Cerebellar cortex (tissue), 1 donor: ENCODE data around the gene ZNF816.
"Not testable (repeated sequence)": the region's sequence is repeated elsewhere in the genome, so short reads cannot be mapped to it uniquely, and the experiment has no call there.

Experiments
- DNase-seq: peaks from one replicate; pipeline ENCODE4 v3.0.0-alpha.2; 2015; ENCODE audit warnings: low spot score

ZNF816 gene

DNA sequence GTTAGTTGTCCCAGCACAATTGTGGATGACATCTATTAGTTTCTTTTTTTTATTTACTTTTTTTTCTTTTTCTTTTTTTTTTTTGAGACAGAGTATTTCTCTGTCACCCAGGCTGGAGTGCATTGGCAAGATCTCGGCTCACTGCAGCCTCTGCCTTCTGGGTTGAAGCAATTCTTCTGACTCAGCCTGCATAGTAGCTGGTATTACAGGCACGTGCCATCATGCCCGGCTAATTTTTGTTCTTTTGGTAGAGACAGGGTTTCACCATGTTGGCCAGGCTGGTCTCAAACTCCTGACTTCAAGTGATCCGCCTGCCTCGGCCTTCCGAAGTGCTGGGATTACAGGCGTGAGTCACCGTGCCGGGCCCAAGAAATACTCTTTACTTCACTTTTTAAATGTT is 38.0 kb downstream of the ZNF816 start:
- not testable (repeated sequence) for DNase-seq

DNA sequence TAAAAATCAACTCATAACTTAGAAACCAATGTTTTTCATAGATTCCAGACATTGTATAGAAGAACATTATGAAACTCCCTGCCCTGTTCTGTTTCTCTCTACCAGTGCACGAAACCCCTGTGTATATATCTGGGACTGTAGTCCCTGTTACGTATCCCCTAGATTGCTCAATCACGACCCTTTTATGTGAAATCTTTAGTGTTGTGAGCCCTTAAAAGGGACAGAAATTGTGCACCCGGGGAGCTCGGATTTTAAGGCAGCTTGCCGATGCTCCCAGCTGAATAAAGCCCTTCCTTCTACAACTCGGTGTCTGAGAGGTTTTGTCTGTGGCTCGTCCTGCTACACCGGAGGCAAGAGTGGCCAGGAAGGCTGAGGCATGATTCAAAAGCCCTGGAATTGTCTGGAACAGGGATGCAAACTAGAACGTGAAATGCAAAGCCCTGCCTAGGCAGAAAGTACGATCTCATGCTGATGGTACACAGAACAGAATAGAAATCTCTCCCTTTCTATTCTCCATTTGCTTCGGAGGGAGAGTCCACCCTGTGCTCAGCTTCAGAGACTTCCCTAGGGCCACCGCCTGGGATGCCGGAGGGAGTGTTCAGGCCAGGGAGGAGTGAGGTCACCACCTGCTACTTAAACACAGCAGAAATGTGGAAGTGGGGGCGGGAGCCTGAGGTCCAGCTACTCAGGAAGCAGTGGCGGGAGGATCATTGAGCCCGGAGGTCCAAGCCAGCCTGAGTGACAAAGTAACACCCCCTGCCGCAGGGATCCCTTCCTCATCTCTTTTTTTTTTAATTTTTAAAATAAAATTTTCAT is 38.7 kb downstream of the ZNF816 start:
- DNase-seq = peak; percentile 39

GRCh38 chr19:52922841-52923777 is 39.6 kb downstream of the ZNF816 start, which contains the start of gene ZNF888:
ZNF888 (minus strand) TSS chr19:52923428; CDS start chr19:52917873, 5,555 bp downstream.
- DNase-seq = peak; percentile 85

DNA sequence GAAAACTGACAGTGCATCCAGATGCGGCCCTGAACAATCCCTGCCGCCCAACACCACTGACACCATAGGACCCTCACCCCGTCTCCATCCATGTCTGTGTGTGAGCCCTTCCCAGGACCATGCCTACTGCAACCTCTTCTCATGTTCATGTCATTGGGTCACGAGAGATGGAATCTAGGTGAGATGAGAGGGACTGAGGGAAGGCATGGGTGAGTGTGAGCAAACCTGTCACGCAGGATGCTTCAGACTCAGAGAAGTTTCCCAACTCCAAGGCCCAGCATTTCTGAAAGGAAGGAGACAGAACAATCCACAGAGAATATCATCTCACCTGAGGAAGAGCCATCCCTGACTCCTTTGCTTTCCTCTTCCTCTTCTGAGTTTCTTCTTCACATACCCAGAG is 45.1 kb downstream of the ZNF816 start:
- no peak for DNase-seq

- DNase-seq = no peak
Observed at GRCh38 chr19:52910648-52911047, 52.0 kb downstream of the ZNF816 start.

GRCh38 chr19:52904052-52904780 is 58.5 kb downstream of the ZNF816 start:
- DNase-seq = not testable (repeated sequence)

DNA sequence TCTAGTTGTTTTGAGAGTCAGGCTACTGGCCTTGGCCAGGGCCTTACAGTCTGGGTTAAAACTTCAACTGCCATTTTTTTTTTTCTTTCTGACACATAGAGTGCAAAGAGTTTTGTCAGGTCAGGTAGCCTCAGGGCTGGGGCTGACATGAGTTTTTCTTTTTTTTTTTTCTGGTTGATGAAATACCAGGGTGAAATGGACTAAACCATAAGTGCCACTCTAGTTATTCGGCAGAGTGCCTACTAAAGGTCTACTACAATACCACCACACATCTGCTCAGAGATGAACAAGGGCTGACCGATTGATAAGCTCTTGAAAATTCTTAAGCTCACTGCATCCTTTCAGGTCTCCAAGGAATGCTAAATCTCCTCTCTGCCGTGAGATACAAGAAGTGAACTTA is 60.8 kb downstream of the ZNF816 start:
- no peak for DNase-seq
